GM18909 (cell line): ENCODE results near the gene LITAF.

Experiments used
- ATAC-seq: cut with Tn5 transposase; IDR thresholded peaks from one replicate; pipeline ENCODE4 v1.9.1; 2021; ENCODE audit warnings: mild to moderate bottlenecking; ENCODE audit not compliant: unreplicated experiment, poor library complexity

LITAF gene

GRCh38 chr16:11501632-11502031 lies 85.1 kb downstream of the LITAF start:
- no peak for ATAC-seq

GRCh38 chr16:11500700-11501346 lies 85.9 kb downstream of the LITAF start:
- ATAC-seq = no peak

- ATAC-seq = no peak
Measured at GRCh38 chr16:11499295-11500089, 87.2 kb downstream of the LITAF start.

GRCh38 chr16:11498683-11499082 lies 88.0 kb downstream of the LITAF start:
- no peak for ATAC-seq

- ATAC-seq = no peak
Measured at GRCh38 chr16:11497851-11498289, 88.8 kb downstream of the LITAF start.
